ENCODE results near the gene CNKSR3.

Gene CNKSR3

DNA sequence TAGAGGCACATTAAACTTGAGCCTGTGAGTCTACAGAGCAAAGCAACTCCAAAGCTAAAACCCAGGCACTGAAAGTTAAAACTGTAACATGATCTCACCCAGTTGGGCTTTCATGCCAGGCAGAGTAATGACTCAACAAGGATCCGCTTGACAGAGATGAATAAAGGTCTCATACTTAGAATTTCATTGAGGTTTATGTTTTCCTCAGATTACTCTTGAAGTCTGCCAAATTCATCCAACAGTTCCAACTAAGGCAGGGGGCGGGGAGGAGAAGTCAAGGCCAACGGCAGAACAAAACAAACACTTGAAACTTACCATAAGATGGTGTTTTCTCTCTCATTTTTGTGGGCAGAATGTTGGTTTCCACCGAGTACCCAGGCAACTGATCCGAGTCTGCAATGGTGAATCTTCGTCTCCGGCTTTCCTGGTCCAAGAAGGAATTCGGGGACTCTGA lies 99.8 kb downstream of the CNKSR3 start:
- DNase-seq = no peak

GRCh38 chr6:154408891-154409500 lies 101.5 kb downstream of the CNKSR3 start:
- DNase-seq = no peak

DNA sequence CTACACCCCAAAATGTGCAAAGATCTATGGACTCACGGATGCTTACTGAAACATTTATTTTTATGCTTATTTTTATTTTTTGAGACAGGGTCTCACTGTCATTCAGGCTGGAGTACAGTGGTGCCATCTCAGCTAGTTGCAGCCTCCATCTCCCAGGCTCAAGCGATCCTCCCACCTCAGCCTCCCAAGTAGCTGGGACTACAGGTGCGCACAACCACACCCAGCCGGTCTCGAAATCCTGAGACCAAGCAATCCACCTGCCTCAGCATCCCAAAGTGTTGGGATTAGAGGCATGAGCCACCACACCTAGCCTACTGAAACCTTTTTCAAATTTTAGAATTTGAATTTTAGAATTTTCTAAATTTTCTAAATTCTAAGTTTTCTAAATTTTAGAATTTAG lies 103.0 kb downstream of the CNKSR3 start:
- DNase-seq = no peak

GRCh38 chr6:154406869-154407268 lies 103.6 kb downstream of the CNKSR3 start:
- DNase-seq = no peak

DNA sequence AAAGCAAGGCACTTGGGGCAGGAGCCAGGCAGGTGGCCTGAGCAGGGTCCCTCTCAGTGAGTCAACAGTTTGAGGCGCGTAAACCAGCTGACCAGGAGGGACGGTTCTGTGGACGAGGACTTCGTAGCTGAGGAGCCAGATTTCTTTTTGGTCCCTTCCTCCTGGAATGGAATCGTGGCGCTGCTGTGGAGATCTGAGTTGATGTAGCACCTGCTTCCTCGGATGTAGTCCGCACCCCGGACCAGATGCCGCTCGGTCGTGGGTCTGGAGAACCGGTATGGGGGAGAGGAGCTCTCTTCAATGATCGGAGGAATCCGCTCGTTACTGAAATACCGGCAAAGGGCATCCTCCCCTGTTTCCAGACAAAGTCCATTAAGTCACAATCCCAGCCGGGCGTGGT lies 104.2 kb downstream of the CNKSR3 start:
- no peak for DNase-seq

DNA sequence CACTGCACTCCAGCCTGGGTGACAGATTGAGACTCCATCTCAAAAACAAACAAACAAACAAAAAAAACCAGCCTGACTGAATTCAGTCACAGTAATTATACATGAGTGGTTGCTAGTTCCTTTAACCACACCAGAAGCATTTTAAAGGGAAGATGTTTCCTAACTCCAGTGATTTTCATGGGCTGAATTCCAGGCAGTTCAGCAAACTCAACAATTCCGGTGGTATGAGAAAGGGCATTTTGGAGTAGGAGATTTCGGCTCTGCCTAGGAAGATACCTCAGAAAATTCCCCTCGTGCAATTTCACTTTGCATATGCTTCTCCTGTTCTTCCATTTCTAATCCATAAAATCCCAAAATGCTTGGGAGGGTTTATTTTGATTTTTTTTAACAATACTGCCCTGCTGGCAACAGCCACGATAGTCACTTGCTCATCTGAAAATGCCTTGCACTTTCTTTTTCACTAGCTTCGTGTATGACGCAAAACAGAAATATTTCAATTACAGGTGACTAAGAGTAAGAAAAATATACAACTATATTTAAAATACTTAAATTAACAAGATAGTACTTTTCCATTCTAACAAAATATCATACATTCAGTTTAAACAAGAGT lies 105.6 kb downstream of the CNKSR3 start:
- DNase-seq = no peak

DNA sequence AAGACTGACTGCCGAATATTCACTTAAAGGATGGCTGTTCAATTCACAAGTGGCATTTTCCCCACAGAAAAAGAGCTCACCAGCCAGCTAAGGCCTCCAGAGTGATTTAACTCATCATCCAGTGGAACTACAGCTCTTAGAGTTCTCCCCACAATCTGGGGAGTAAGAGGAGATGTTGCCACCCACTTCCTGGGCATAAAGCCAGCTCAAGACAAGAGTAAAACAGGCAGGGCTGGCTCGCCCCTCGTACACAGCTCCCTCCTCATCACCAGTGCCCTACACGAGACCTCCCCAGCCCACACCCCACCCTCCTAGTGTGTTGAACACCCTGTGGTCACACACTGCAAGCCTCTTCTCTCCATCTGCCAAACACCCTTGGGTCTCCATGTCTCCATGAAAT lies 106.7 kb downstream of the CNKSR3 start:
- DNase-seq = no peak

GRCh38 chr6:154402081-154402780 lies 108.3 kb downstream of the CNKSR3 start:
- no peak for DNase-seq

DNA sequence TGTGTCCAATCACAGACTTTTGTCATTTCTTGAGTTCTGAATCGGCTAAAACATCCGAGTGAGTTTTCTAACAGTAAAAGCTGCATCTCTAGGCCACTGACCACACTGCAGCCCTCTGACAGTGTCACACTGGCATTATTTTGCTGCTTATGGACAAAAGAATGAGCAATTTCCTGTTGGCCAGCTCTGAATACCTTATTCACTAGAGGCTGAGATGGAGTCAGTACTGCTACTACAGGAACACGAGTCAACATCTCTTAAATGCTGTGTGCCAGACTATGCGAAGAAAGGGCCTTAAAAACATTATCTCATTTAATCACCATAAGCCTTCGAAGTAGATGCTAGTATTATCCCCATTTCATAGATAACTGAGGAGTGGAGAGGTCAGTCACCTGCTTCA lies 111.4 kb downstream of the CNKSR3 start:
- no peak for DNase-seq

DNA sequence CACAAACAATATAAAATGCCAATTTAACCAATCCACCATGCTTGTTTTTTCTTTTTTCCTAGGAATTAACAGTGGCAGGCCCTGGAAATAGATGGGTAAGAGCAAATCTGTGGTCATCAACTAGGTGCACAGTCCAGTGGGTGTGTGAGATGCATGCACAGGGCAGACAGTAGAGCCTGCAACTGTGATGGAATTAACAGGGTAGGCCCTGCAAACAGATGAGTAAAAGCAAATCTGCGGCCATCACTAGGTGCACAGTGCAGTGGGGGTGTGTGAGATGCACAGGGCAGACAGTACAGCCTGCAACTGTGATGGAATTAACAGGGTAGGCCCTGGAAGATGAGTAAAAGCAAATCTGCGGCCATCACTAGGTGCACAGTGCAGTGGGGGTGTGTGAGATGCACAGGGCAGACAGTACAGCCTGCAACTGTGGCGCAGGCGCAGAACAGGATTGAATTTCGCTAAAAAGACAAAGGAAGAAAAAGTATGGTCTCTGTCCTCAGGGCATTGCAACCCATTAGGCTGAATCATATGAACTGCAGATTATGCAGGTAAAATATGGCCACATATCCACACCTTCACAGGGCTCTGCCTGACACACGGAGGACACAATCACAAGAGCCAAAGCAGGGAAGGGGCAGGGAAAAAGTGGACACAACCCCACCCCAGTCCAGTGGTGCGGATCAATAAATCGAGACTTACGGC lies 112.8 kb downstream of the CNKSR3 start:
- no peak for DNase-seq

DNA sequence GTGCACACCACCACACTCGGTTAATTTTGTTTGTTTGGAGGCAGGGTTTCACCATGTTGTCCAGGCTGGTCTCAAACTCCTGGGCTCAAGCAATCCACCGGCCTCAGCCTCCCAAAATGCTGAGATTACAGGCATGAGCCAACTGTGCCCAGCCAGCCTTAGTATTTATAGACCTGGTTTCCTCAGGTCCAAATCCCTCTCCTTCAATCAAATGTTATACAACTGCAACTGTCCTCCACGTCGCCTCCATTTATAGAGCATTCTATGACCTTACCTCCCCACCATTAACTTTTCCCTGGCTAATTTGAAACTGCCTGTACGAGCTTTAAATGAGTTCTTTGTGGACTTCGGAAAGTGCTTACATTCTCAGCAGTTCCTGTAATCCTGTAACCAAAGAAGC lies 114.6 kb downstream of the CNKSR3 start:
- no peak for DNase-seq

DNA sequence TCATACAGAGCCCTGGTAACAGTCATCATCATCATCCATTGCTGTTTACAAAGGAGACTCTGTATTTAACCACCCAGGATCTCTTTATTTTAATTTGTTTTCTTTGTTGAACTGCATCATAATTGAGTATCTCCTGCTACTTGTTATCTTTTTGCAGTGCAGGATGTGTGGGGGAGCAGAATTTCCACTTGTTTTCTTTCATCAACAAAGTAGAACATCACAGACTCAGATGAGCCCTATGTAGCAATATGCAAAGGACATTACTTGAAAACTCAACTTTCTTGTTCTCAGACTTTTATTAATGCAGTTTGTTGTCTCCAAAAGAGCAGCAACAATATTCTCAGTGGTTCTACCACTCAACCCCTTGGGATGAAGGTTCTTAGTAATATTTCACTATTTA lies 115.2 kb downstream of the CNKSR3 start:
- DNase-seq = no peak

DNA sequence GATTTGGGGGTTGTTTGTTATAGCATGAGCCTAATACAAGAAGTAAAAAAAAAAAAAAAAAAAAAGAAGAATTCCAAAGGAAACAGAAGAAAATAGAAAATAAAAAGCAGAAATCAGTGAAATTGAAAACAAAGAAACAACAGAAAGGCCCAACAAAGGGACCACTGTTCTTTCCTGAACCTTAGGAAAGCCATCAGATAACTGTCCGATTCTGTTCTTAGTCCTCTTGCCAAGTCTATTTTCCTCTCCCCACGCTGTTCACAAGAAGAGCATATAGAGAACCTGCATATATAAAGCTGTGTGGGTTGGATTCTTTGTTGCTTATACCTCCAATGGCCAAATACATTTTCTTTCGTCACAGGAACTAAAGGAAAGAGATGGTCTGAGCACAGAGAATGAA lies 115.9 kb downstream of the CNKSR3 start:
- no peak for DNase-seq

GRCh38 chr6:154390034-154390433 lies 120.5 kb downstream of the CNKSR3 start:
- no peak for DNase-seq

- no peak for DNase-seq
These were observed 121.7 kb downstream of the CNKSR3 start for GRCh38 chr6:154388803-154389202.

- DNase-seq = no peak
These were observed 123.4 kb downstream of the CNKSR3 start for GRCh38 chr6:154386848-154387717.

GRCh38 chr6:154384191-154384590 lies 126.3 kb downstream of the CNKSR3 start:
- no peak for DNase-seq

- no peak for DNase-seq
These were observed 127.2 kb downstream of the CNKSR3 start for GRCh38 chr6:154383273-154383672.

GRCh38 chr6:154382740-154383139 lies 127.7 kb downstream of the CNKSR3 start:
- no peak for DNase-seq

GRCh38 chr6:154381548-154381947 lies 128.9 kb downstream of the CNKSR3 start:
- no peak for DNase-seq

- no peak for DNase-seq
These were observed 129.7 kb downstream of the CNKSR3 start for GRCh38 chr6:154380741-154381140.

DNA sequence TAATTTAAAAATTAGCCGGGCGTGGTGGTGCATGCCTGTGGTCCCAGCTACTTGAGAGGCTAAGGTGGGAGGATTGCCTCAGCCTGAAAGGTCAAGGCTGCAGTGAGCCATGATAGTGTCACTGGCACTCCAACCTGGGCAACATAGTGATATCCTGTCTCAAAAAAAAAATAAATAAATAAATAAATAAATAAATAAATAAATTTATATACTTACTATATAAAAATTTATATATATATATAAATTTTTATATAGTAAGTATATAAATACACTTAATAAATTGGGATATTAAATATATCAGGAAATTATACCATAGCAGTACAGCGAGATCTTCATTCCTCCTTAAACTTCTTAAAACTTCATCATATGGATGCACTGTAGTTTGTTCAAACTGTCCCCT lies 130.9 kb downstream of the CNKSR3 start:
- no peak for DNase-seq

GRCh38 chr6:154378518-154378917 lies 132.0 kb downstream of the CNKSR3 start:
- DNase-seq = no peak
